Prostate gland (tissue), 2 donors: Measurements from ENCODE around the gene HSPG2. TPM values are rescaled to one million over a fixed set of nuclear protein-coding genes. Genes with fewer than 3 reads are reported as not detected.

Experiments used
- DNase-seq: peaks from one replicate; pipeline ENCODE4 v3.0.0-alpha.2; 2019; ENCODE audit warnings: low spot score
- H3K27ac ChIP-seq, 2 donors: fragments of 200-600 bp; sonication (generic); 2 replicates each; pipeline ENCODE4 v1.5.1; 2017 to 2019
- H3K27me3 ChIP-seq: fragments of 200-600 bp; sonication (generic); replicated peaks from 2 replicates; pipeline ENCODE4 v1.5.1; 2019; ENCODE audit not compliant: insufficient read depth
- H3K36me3 ChIP-seq, 2 donors: fragments of 200-600 bp; sonication (generic); 1 replicate in 1 of 2; 2 replicates in 1 of 2; pipeline versions ENCODE4 v1.5.1 to v1.8.1; 2017 to 2019
- H3K4me1 ChIP-seq: fragments of 200-600 bp; sonication (generic); replicated peaks from 2 replicates; pipeline ENCODE4 v1.5.1; 2019
- H3K4me3 ChIP-seq, 2 donors: fragments of 200-600 bp; sonication (generic); 2 replicates each; pipeline ENCODE4 v1.5.1; 2017 to 2019
- H3K9me3 ChIP-seq: fragments of 200-600 bp; sonication (generic); 2 replicates; pipeline ENCODE4 v1.5.1; 2017
- CTCF ChIP-seq, 4 experiments: fragments of 200-600 bp in 2 of 4; fragments of 450-650 bp in 2 of 4; sonication (generic) in 2 of 4; IDR thresholded peaks; 1 replicate in 3 of 4; 2 replicates in 1 of 4; pipeline ENCODE4 v1.5.1; 2016 to 2019; ENCODE audit warnings: antibody characterized with exemption in 4 of 4, mild to moderate bottlenecking in 2 of 4, moderate library complexity in 2 of 4
- POLR2A ChIP-seq: fragments of 450-650 bp; IDR thresholded peaks from one replicate; pipeline ENCODE4 v1.6.1; 2016; ENCODE audit warnings: antibody characterized with exemption, mild to moderate bottlenecking
- POLR2AphosphoS5 ChIP-seq: sonication (generic); formaldehyde crosslinking; IDR thresholded peaks from one replicate; pipeline ENCODE4 v1.6.1; 2017; ENCODE audit warnings: antibody characterized with exemption
- WGBS: methylation state at CpG from one replicate; pipeline ENCODE4 v1.1.5; 2018; 5-methylcytosine and 5-hydroxymethylcytosine counted together
- intact Hi-C: fragments of 100-400 bp; cut with DNase I; formaldehyde crosslinking; loops from one replicate; pipeline ENCODE4 v1.14.2; 2022
- total RNA-seq, 2 donors: library from RNA; depleted of rRNA; stranded (reverse); fragments of >200 nt; gene quantifications; one replicate each; pipeline ENCODE4 v1.1.0, GENCODE V29; 2016

Gene HSPG2
- total RNA-seq, 2 donors from 2014 or later = 135 to 257 TPM

GRCh38 chr1:21903638-21904453, 33.3 kb downstream of the HSPG2 start:
- peaks cover 7% of the 10 kb centered on the region for H3K4me1 ChIP-seq
- no peaks in the 10 kb centered on the region for H3K36me3 ChIP-seq
- TF ChIP-seq POLR2A (no peak), CTCF (IDR thresholded peaks at IDR 0.05) (no peak), POLR2AphosphoS5 (no peak)
- 81% methylated on average over 26 of the region's 26 CpGs for WGBS
- H3K4me3 ChIP-seq = no peak overlapping the region
- DNase-seq = no peak
- intact Hi-C loops = no loop called here
- no peaks in the 10 kb centered on the region for H3K9me3 ChIP-seq
- peak overlapping the region; percentile 36 to 58 for H3K27ac ChIP-seq
- H3K27me3 ChIP-seq = no peaks in the 10 kb centered on the region

- peaks cover 10% of the 10 kb centered on the region for H3K4me1 ChIP-seq
- no peak for DNase-seq
- WGBS = 46% methylated on average over 14 of the region's 20 CpGs
Measured at GRCh38 chr1:21902026-21903012, 34.8 kb downstream of the HSPG2 start.

GRCh38 chr1:21901473-21901847, 35.6 kb downstream of the HSPG2 start:
- no peaks in the 10 kb centered on the region for H3K36me3 ChIP-seq
- peaks cover 16% of the 10 kb centered on the region for H3K4me1 ChIP-seq
- no peaks in the 10 kb centered on the region for H3K27me3 ChIP-seq
- no CpG with 5 or more reads among the region's 5 CpGs for WGBS
- H3K9me3 ChIP-seq = no peaks in the 10 kb centered on the region
- no peak for DNase-seq
- peak overlapping the region; percentile 51 to 62 for H3K27ac ChIP-seq
- no peak for TF ChIP-seq CTCF (IDR thresholded peaks at IDR 0.05)
- no peak for TF ChIP-seq POLR2AphosphoS5
- TF ChIP-seq POLR2A = no peak
- H3K4me3 ChIP-seq = no peak overlapping the region
- intact Hi-C loops = no loop called here

More at GRCh38 chr1:21902026-21903012, 34.8 kb downstream of the HSPG2 start:
- Histone ChIP-seq H3K27ac (peak overlapping the region; percentile 51 to 62), H3K4me3 (no peak overlapping the region), H3K36me3 (no peaks in the 10 kb centered on the region), H3K27me3 (no peaks in the 10 kb centered on the region), H3K9me3 (no peaks in the 10 kb centered on the region)
- intact Hi-C loops = no loop called here
- TF ChIP-seq CTCF (IDR thresholded peaks at IDR 0.05) (no peak), POLR2AphosphoS5 (no peak), POLR2A (no peak)

GRCh38 chr1:21900766-21901472, 36.2 kb downstream of the HSPG2 start:
- WGBS = 67% methylated on average over 13 of the region's 13 CpGs
- H3K27me3 ChIP-seq = no peaks in the 10 kb centered on the region
- H3K27ac ChIP-seq = peak overlapping the region; percentile 51 to 62
- DNase-seq = no peak
- H3K4me1 ChIP-seq = peaks cover 21% of the 10 kb centered on the region
- no peak overlapping the region for H3K4me3 ChIP-seq
- TF ChIP-seq CTCF (IDR thresholded peaks at IDR 0.05) (no peak), POLR2A (no peak), POLR2AphosphoS5 (no peak)
- no peaks in the 10 kb centered on the region for H3K36me3 ChIP-seq
- H3K9me3 ChIP-seq = no peaks in the 10 kb centered on the region
- intact Hi-C loops = no loop called here
